Activated naive CD8-positive, alpha-beta T cell treated with anti-CD3 and anti-CD28 coated beads for 36 hours (primary cell): ENCODE data around the gene SLC22A23. TPM values are rescaled to one million over a fixed set of nuclear protein-coding genes. Genes with fewer than 3 reads are reported as not detected.
"Not testable (repeated sequence)": the region's sequence is repeated elsewhere in the genome, so short reads cannot be mapped to it uniquely, and the experiment has no call there.

ENCODE experiments used
- DNase-seq: peaks from one replicate; pipeline ENCODE4 v3.0.0; 2021
- H3K27ac Mint-ChIP-seq: one replicate; pipeline ENCODE4 v1.8.0; 2022; ENCODE audit warnings: mild to moderate bottlenecking, moderate library complexity, mixed read lengths
- H3K27me3 Mint-ChIP-seq: one replicate; pipeline ENCODE4 v1.8.0; 2022; ENCODE audit warnings: mild to moderate bottlenecking, mixed read lengths
- H3K36me3 Mint-ChIP-seq: one replicate; pipeline ENCODE4 v1.8.0; 2021; ENCODE audit warnings: mild to moderate bottlenecking, mixed read lengths
- H3K4me1 Mint-ChIP-seq: one replicate; pipeline ENCODE4 v1.8.0; 2021; ENCODE audit warnings: mixed read lengths
- H3K4me3 Mint-ChIP-seq: one replicate; pipeline ENCODE4 v1.8.0; 2022; ENCODE audit warnings: mild to moderate bottlenecking, moderate library complexity, mixed read lengths
- H3K9me3 Mint-ChIP-seq: one replicate; pipeline ENCODE4 v1.8.0; 2022; ENCODE audit warnings: mixed read lengths
- total RNA-seq, 2 experiments: library from RNA; stranded (reverse); gene quantifications; one replicate each; pipeline ENCODE4 v1.2.3, GENCODE V29; 2021

The SLC22A23 gene
- total RNA-seq, 2 experiments from 2014 or later: 0.24 to 0.41 TPM

DNA sequence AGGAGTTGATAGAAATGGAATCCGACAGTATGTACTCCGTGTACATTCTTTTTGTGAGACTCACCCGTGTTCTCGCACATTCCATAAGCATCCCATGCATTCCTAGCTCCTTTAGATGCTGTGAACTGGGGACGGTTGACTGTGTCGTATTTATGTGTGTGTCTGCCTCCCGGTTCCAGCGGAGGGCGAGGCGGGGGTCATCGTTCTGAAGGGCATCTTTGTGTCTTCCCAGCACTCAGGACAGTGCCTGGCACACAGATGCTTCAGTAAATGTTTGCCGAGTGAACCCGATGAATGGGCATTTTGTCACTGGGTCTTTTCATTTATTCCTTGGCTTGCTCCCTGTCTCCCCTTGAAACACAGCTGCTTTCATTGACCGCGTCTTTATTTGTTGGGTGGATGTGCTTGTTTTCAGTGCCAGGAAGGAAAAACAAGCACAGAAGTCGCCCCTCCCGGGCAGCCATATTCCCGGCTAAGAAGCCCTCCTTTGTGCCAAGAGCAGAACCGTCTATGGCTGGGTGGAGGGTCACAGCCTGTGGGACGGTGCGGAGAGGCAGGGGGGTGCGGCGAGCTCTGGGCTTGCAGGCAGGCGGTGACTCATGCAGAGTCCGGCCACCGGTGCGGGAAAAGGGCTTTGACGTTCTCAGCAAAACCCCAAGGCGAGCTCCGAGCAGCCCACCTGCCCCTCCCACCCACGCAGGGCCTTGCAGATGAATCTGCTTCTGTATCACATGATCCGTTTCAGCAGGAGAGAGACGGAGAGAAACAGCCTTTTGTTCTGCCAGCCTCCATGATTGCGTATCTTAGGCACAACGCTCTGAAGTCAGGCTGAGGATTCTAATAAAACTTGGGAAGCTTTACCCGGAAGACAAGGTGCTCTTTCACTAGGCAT lies 209.3 kb downstream of the SLC22A23 start:
- H3K27me3 Mint-ChIP-seq: peaks cover 44% of the 10 kb centered on the region
- H3K4me3 Mint-ChIP-seq: no peak overlapping the region
- H3K9me3 Mint-ChIP-seq: no peaks in the 10 kb centered on the region
- H3K36me3 Mint-ChIP-seq: no peaks in the 10 kb centered on the region
- H3K4me1 Mint-ChIP-seq: peaks cover 7% of the 10 kb centered on the region
- DNase-seq: no peak
- H3K27ac Mint-ChIP-seq: no peak overlapping the region

DNA sequence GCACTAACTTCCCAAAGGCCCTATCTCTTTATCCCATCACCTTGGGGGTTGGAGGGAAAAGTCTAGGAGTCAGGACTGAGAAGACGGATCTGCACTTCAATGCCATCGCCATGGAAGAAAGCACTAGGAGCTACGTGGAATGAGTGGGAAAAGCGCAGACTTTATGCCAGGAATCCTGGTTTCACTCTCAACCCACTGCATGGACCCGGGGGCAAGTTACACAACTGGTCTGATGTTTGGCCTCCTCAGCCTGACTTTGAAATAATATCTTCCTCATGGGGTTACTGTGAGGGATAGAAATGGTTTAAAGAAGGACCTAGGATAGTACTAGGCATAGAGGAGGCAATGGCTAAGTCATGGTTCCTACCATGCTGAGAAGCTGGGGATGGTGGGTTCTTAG lies 211.6 kb downstream of the SLC22A23 start:
- Mint-ChIP-seq H3K27me3 (peaks cover 36% of the 10 kb centered on the region), H3K9me3 (no peaks in the 10 kb centered on the region)

DNA sequence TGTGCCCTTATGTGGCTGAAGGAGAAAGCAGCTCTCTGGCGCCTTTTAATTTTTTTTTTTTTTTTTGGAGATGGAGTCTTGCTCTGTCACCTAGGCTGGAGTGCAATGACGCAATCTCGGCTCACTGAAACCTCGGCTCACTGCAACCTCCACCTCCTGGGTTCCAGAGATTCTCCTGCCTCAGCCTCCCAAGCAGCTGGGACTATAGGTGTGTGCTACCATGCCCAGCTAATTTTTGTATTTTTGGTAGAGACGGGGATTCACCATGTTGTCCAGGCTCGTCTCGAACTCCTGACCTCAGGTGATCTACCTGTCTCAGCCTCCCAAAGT lies 212.1 kb downstream of the SLC22A23 start:
- not testable (repeated sequence) for DNase-seq, H3K27ac Mint-ChIP-seq, H3K4me3 Mint-ChIP-seq, H3K4me1 Mint-ChIP-seq, H3K9me3 Mint-ChIP-seq, H3K36me3 Mint-ChIP-seq
- peaks cover 36% of the 10 kb centered on the region for H3K27me3 Mint-ChIP-seq

More for the DNA sequence above, 211.6 kb downstream of the SLC22A23 start:
- no peak overlapping the region for H3K27ac Mint-ChIP-seq
- no peak overlapping the region for H3K4me3 Mint-ChIP-seq
- peaks cover 3% of the 10 kb centered on the region for H3K4me1 Mint-ChIP-seq
- H3K36me3 Mint-ChIP-seq: no peaks in the 10 kb centered on the region
- no peak for DNase-seq

DNA sequence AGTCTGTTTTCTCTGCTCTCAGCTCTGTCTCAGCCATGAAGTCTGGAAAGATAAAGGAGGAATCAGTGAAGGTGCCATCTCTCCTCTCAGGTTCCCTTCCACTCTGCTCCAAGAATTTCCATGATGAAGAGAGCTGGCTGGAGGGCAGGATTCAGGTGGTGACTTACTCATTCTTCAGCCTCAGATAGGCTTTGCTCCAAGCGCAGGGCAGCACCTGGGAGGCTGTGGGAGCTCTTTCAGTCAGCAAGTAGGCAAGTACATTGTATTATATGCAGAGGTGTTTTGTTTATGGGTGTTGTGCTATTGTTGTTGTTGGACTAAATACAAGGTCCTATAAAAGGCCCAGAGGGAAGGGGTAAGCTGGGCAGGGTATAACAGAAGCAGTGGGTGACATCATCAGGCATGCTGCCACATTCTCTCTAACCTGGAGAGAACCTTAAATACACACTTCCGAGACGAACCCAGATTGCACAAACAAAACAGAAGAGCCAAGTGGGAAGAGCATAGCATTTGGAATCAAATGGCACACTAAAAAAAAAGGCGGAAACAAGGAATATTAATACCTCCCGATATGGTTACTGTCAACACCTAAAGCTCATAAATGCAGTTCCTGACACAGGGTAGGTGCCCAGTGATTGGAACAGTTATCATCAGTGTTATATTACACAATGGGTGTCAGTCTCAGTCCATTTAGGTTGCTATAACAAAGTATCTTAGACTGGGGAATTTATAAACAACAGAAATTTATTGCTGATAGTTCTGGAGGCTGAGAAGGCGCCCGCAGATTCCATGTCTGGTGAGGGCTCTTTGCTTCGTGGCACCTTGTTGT lies 212.6 kb downstream of the SLC22A23 start:
- no peaks in the 10 kb centered on the region for H3K36me3 Mint-ChIP-seq
- no peak overlapping the region for H3K4me3 Mint-ChIP-seq
- H3K27ac Mint-ChIP-seq: no peak overlapping the region
- DNase-seq: no peak
- H3K4me1 Mint-ChIP-seq: peaks cover 3% of the 10 kb centered on the region
- no peaks in the 10 kb centered on the region for H3K9me3 Mint-ChIP-seq
- peaks cover 36% of the 10 kb centered on the region for H3K27me3 Mint-ChIP-seq

DNA sequence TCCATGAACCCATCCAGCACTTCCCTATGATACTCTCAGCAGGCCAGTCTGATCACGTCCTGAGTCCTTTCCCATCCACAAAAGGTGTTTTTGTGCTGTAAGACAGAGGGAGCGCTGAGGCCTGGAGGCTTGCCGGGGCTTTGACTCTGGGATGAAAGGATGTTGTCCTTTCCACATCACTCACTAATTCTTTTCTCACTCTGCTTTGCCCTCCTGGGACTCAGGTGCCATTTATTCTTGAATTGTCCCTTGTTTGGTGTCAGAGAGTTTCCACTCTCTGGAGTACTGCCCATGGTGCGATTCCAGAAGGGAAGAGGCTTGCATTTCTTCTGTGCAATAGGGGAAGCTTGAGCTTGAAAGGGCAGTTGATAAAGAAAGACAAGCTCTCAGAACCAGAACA lies 214.1 kb downstream of the SLC22A23 start:
- H3K27me3 Mint-ChIP-seq: peaks cover 36% of the 10 kb centered on the region
- no peaks in the 10 kb centered on the region for H3K9me3 Mint-ChIP-seq
- no peak overlapping the region for H3K4me3 Mint-ChIP-seq
- H3K4me1 Mint-ChIP-seq: no peaks in the 10 kb centered on the region
- H3K36me3 Mint-ChIP-seq: no peaks in the 10 kb centered on the region
- DNase-seq: no peak
- H3K27ac Mint-ChIP-seq: no peak overlapping the region

DNA sequence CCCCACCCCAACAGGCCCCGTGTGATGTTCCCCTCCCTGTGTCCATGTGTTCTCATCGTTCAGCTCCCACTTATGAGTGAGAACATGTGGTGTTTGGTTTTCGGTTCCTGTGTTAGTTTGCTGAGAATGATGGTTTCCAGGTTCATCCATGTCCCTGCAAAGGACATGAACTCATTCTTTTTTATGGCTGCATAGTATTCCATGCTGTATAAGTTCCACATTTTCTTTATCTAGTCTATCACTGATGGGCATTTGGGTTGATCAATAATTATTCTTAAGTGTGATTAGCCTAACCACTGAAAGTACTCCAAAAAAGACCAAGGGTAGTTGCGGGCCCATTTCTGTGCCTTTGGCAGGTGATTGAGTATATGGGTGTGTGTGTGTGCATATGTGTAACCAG lies 215.1 kb downstream of the SLC22A23 start:
- not testable (repeated sequence) for DNase-seq, H3K9me3 Mint-ChIP-seq, H3K4me3 Mint-ChIP-seq, H3K27ac Mint-ChIP-seq, H3K36me3 Mint-ChIP-seq, H3K4me1 Mint-ChIP-seq
- H3K27me3 Mint-ChIP-seq: peaks cover 36% of the 10 kb centered on the region

DNA sequence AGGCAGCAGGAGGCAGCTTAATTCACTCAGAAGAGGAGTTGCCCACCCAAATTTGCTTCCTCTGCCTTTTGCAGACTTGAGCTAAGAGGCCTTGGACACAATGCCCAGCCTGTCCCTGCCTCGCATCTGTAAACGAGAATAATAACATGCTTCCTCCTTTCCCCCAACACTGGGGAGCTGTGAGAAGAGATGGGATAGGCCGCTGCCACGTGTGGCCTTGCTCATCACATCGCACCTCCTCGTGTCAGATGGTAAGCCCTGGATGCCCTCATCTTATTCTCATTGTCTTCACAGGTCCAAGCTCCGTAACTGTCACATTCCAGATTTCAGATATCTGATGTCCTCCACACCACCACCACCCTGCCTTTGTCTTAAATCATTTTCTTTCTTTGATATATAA lies 216.3 kb downstream of the SLC22A23 start:
- H3K27me3 Mint-ChIP-seq: peaks cover 47% of the 10 kb centered on the region

DNA sequence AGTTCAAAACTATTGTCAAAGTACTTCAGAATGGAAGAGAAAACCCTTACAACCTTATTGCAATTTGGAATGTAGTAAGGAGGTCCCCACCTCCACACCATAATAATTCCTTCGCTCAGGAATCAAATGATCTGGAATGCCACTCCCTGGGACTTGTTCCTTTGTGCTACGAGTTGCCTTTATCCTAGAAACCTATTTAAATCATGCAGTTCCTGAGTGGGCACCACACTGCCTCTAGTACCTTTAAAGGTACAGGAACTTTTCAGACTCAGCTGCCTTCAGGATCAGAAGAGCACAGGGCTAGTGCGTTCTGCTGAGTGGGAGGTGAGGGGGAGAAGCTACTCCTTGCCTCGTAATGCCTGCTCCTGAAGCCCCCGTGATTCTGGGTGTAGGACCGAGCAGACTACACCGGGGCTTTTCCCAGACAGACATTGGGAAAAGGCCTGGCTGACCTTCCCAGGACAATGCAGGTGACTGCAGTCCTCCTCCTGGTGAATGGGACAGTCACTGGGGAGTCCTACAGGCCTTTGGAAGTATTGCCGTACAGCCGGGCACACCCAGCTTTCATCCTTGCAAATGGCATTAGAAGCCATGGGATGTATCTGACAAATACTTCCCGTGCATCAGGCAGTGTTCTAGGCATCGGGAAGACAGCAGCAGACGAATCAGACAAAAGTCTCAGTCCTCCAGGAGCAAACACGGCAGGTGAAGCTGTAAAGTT lies 217.6 kb downstream of the SLC22A23 start:
- Mint-ChIP-seq H3K9me3 (no peaks in the 10 kb centered on the region), H3K4me1 (no peaks in the 10 kb centered on the region), H3K27ac (no peak overlapping the region), H3K27me3 (peaks cover 59% of the 10 kb centered on the region), H3K36me3 (no peaks in the 10 kb centered on the region), H3K4me3 (no peak overlapping the region)
- DNase-seq: no peak

More for the DNA sequence above, 216.3 kb downstream of the SLC22A23 start:
- DNase-seq: no peak
- Mint-ChIP-seq H3K4me1 (no peaks in the 10 kb centered on the region), H3K27ac (no peak overlapping the region), H3K9me3 (no peaks in the 10 kb centered on the region), H3K4me3 (no peak overlapping the region), H3K36me3 (no peaks in the 10 kb centered on the region)

DNA sequence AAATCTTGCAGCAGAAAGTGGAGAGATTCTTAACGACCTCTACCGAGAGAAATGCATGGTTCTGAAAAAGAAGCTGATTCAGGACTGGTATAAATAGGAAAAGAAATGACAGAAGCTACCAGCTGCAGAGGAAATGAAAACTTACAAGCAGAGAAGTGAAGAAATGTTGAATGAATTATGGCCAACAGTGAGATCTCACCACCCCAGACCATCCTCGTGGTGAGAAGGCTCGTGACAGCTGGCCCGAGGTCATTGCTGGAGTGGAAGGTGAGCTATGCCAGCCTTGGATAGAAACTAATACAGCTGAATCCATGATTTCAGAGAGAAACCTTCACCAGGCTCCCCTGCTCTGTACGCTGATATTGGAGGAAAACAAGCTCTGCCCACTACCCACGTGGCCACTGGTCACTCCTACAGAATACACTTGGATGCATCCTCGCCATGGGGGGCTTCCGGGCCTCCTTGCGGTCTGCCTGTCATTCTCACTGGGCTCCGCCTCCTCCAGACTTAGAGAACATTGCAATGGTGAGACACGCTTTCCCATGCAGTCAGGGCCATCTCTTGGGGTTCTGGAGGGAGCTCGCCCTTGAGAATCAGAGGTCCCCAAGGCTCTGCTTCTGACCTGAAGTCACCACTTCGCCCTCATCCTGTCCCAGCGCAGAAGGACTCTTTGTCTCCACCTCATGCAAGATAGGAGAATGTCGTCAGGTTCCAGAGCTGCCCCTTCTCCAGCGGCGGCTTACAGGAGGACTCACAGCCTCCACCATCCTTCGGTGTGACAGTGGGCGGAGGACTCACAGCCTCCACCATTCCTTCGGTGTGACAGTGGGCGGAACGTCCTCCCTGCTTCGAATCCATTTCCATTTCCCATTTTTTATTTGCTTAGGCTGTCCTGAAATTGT lies 218.8 kb downstream of the SLC22A23 start:
- H3K4me3 Mint-ChIP-seq: no peak overlapping the region
- H3K27ac Mint-ChIP-seq: no peak overlapping the region
- H3K36me3 Mint-ChIP-seq: no peaks in the 10 kb centered on the region
- DNase-seq: no peak
- H3K9me3 Mint-ChIP-seq: no peaks in the 10 kb centered on the region
- peaks cover 67% of the 10 kb centered on the region for H3K27me3 Mint-ChIP-seq
- no peaks in the 10 kb centered on the region for H3K4me1 Mint-ChIP-seq

DNA sequence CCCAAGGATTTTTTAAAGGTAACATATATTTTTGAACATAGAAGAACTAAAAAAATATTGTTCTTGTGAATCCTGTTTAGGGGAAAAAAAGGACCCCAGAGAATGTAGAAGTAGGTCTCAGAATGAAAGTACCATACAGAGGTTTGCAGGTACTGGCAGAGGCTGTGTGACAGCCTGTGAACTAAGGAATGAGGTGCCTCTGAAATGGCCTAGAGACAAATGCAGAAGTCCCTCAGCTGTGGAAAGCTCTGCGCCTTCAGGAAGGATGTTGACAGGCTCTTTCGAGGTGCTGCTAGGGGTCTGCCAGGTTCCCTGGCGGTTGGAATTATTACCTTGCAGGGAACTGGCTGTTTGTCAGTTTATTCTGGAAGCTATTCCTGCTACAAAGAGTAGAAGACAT lies 220.8 kb downstream of the SLC22A23 start:
- Mint-ChIP-seq H3K4me3 (no peak overlapping the region), H3K4me1 (peaks cover 9% of the 10 kb centered on the region), H3K9me3 (no peaks in the 10 kb centered on the region), H3K36me3 (no peaks in the 10 kb centered on the region), H3K27me3 (peaks cover 87% of the 10 kb centered on the region), H3K27ac (no peak overlapping the region)
- no peak for DNase-seq

DNA sequence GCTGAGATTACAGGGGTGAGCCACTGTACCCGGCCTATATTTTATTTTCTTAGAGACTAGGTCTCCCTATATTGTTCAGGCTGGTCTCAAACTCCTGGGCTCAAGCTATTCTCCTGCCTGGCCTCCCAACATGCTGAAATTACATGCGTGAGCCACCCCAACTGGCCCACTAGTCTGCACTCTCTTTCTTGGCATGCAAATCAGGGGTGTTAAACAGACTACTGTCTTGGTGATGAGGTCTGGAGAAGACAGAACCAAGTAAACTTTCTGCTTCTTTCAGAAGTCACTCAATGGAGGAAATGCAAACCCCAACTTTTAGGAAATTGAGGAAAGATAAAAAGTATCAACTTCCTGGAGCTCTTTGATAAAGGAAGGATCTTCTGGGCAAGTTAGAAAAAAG lies 221.4 kb downstream of the SLC22A23 start:
- H3K27me3 Mint-ChIP-seq: peaks cover 92% of the 10 kb centered on the region
- no peaks in the 10 kb centered on the region for H3K9me3 Mint-ChIP-seq
- H3K36me3 Mint-ChIP-seq: no peaks in the 10 kb centered on the region
- peaks cover 15% of the 10 kb centered on the region for H3K4me1 Mint-ChIP-seq
- no peak for DNase-seq
- H3K27ac Mint-ChIP-seq: no peak overlapping the region
- H3K4me3 Mint-ChIP-seq: no peak overlapping the region

DNA sequence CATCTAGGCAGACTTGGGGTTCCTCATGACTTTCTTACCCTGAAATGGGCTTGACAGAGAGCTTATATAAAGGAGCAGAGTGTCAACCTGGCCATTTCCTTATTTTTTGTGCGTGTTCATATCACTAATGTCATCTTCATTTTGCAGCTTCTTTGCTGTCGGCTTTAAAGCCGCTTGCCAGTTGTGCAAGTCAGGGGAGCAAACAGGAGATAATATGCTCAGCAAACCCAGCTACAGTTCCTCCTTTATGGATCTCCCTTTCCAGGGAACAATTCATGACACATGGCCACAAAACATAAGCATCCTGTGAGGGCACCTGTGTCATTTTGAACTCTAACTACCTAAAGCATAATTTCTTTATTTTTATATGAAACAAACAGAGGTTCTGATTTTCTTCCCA lies 222.9 kb downstream of the SLC22A23 start:
- Mint-ChIP-seq H3K9me3 (no peaks in the 10 kb centered on the region), H3K4me3 (no peak overlapping the region), H3K27ac (no peak overlapping the region), H3K4me1 (peaks cover 28% of the 10 kb centered on the region), H3K36me3 (no peaks in the 10 kb centered on the region), H3K27me3 (peaks cover 94% of the 10 kb centered on the region)
- no peak for DNase-seq

DNA sequence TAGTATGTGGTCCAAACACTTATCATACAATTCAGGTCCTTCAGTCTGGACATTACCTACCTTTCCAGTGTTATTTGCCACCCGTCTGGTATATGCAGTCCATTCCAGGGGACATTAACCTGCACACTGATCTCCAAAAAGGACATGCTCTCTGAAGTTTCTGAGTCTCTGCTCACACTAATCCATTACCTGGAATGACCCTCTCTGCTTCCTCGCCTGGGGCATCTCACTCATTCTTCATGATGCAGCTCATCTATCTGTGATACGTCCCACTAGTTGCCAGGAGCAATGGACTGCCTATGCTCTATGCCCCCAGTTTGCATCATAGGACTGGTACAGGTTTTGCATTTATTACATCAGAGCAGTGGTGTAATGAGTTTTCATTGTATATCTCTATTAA lies 223.5 kb downstream of the SLC22A23 start:
- Mint-ChIP-seq H3K9me3 (no peaks in the 10 kb centered on the region), H3K4me3 (no peak overlapping the region), H3K36me3 (no peaks in the 10 kb centered on the region), H3K27me3 (peaks cover 96% of the 10 kb centered on the region), H3K4me1 (peaks cover 31% of the 10 kb centered on the region), H3K27ac (no peak overlapping the region)
- DNase-seq: no peak
